OCI-LY1 (cell line): ENCODE measurements around the gene GPR21.

Source experiments
- EZH2 ChIP-seq: fragments of 200-600 bp; sonication (generic), shearing (Covaris generic); IDR thresholded peaks from 2 replicates; pipeline ENCODE4 v1.8.0; 2017; ENCODE audit warnings: borderline replicate concordance, mixed run types, mild to moderate bottlenecking, antibody characterized with exemption, low read length, moderate library complexity, mixed read lengths
- TF ChIP-seq, protein P1 (sequence below): fragments of 200-600 bp; sonication (generic), shearing (Covaris generic); IDR thresholded peaks from 2 replicates; pipeline ENCODE4 v1.5.1; 2017; ENCODE audit warnings: mild to moderate bottlenecking, antibody characterized with exemption, low read length, moderate library complexity, mixed read lengths

DNA sequence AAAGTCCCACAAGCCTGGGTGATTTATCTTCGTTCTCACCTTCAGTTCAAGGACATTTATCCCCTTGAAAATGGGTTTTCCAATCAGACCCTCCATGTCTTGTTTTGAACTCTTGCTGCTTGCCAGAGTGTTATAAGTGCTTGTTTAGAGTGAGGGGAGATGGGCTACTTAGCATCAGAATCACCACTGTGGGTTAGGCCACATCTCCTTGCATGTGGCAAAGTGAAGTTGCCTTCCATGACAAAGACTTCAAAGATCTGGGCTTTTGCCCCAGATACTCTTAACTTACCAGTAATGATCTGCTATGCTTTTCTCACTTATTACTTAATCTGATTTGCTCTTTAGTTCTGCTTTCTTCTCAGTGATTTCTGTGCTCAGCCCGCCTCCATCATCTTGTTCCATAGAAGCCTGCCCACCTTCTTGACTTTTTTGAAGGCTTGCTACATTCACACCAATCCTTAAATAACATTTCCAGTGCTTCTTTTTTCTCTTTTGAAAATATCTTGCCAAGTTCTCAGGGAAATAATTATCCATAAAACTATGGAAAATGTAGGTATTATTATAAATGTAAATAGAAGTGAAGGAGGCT, 39.0 kb downstream of the GPR21 start:
- no peak for TF ChIP-seq EZH2
- TF ChIP-seq, protein P1, sequence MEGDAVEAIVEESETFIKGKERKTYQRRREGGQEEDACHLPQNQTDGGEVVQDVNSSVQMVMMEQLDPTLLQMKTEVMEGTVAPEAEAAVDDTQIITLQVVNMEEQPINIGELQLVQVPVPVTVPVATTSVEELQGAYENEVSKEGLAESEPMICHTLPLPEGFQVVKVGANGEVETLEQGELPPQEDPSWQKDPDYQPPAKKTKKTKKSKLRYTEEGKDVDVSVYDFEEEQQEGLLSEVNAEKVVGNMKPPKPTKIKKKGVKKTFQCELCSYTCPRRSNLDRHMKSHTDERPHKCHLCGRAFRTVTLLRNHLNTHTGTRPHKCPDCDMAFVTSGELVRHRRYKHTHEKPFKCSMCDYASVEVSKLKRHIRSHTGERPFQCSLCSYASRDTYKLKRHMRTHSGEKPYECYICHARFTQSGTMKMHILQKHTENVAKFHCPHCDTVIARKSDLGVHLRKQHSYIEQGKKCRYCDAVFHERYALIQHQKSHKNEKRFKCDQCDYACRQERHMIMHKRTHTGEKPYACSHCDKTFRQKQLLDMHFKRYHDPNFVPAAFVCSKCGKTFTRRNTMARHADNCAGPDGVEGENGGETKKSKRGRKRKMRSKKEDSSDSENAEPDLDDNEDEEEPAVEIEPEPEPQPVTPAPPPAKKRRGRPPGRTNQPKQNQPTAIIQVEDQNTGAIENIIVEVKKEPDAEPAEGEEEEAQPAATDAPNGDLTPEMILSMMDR, result no peak
